WTC11 (cell line): ENCODE measurements around the gene GZMB.

Experiments used
- CBFB ChIP-seq: sonication (generic); formaldehyde crosslinking; IDR thresholded peaks from 2 replicates; pipeline ENCODE4 v1.8.1; 2022; ENCODE audit warnings: mild to moderate bottlenecking, low read depth, missing genetic modification reagents
- CREB1 ChIP-seq: sonication (generic); formaldehyde crosslinking; IDR thresholded peaks from 2 replicates; pipeline ENCODE4 v1.8.0; 2023; ENCODE audit warnings: mild to moderate bottlenecking, missing genetic modification reagents
- FOXK1 ChIP-seq: sonication (generic); formaldehyde crosslinking; IDR thresholded peaks from 2 replicates; pipeline ENCODE4 v1.8.0; 2022; ENCODE audit warnings: mild to moderate bottlenecking, moderate library complexity, missing genetic modification reagents
- NR2C2 ChIP-seq: sonication (generic); formaldehyde crosslinking; IDR thresholded peaks from 2 replicates; pipeline ENCODE4 v1.8.0; 2022; ENCODE audit warnings: mild to moderate bottlenecking, missing genetic modification reagents
- TEAD4 ChIP-seq: sonication (generic); formaldehyde crosslinking; IDR thresholded peaks from 2 replicates; pipeline ENCODE4 v1.8.0; 2022; ENCODE audit warnings: mild to moderate bottlenecking, missing genetic modification reagents
- TP53 ChIP-seq: sonication (generic); formaldehyde crosslinking; IDR thresholded peaks from 2 replicates; pipeline ENCODE4 v1.8.1; 2023; ENCODE audit warnings: mild to moderate bottlenecking, missing genetic modification reagents
- ZNF416 ChIP-seq: fragments of 250-450 bp; sonication (Bioruptor Pico); IDR thresholded peaks from 2 replicates; pipeline ENCODE4 v1.9.0; 2021; ENCODE audit warnings: mild to moderate bottlenecking, inconsistent platforms
- TF ChIP-seq, protein P1 (sequence below): sonication (generic); formaldehyde crosslinking; IDR thresholded peaks from 2 replicates; pipeline ENCODE4 v1.8.0; 2023; ENCODE audit warnings: mild to moderate bottlenecking, missing genetic modification reagents
- TF ChIP-seq, protein P2 (sequence below): sonication (generic); formaldehyde crosslinking; IDR thresholded peaks from 2 replicates; pipeline ENCODE4 v1.8.1; 2023; ENCODE audit warnings: mild to moderate bottlenecking, missing genetic modification reagents, moderate library complexity
- TF ChIP-seq, protein P3 (sequence below): fragments of 200-600 bp; IDR thresholded peaks from 2 replicates; pipeline ENCODE4 v1.8.0; 2022; ENCODE audit warnings: antibody characterized with exemption
- TF ChIP-seq, protein P4 (sequence below): sonication (generic); formaldehyde crosslinking; conservative IDR thresholded peaks from 2 replicates; pipeline ENCODE4 v1.8.1; 2022; ENCODE audit warnings: mild to moderate bottlenecking, missing genetic modification reagents
- TF ChIP-seq, protein P5 (sequence below): sonication (generic); formaldehyde crosslinking; IDR thresholded peaks from 2 replicates; pipeline ENCODE4 v1.8.0; 2023; ENCODE audit warnings: missing genetic modification reagents
- TF ChIP-seq, protein P6 (sequence below): sonication (generic); formaldehyde crosslinking; IDR thresholded peaks from 2 replicates; pipeline ENCODE4 v1.8.1; 2022; ENCODE audit warnings: missing genetic modification reagents, borderline replicate concordance
- TF ChIP-seq, protein P7 (sequence below): sonication (generic); formaldehyde crosslinking; IDR thresholded peaks from 2 replicates; pipeline ENCODE4 v1.8.0; 2022; ENCODE audit warnings: mild to moderate bottlenecking, missing genetic modification reagents

DNA sequence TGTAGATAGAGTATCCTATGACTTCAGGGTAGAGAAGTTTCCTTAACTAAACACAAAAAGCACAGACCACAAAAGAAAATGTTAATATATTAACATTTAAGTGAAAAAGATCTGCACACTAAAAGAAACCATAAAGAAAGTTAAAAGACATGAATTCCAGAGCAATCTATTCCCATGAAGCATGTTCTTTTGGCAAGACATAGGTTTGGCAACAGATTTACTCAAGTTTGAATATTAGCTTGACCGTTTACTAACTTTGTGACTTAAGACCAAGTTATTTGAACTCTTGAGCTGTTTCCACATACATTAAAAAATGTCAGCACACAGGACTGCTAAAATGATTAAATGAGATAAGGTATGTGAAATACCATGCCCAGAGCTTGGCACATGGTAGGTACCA is 35.7 kb upstream of the GZMB start:
- TF ChIP-seq, protein P1, sequence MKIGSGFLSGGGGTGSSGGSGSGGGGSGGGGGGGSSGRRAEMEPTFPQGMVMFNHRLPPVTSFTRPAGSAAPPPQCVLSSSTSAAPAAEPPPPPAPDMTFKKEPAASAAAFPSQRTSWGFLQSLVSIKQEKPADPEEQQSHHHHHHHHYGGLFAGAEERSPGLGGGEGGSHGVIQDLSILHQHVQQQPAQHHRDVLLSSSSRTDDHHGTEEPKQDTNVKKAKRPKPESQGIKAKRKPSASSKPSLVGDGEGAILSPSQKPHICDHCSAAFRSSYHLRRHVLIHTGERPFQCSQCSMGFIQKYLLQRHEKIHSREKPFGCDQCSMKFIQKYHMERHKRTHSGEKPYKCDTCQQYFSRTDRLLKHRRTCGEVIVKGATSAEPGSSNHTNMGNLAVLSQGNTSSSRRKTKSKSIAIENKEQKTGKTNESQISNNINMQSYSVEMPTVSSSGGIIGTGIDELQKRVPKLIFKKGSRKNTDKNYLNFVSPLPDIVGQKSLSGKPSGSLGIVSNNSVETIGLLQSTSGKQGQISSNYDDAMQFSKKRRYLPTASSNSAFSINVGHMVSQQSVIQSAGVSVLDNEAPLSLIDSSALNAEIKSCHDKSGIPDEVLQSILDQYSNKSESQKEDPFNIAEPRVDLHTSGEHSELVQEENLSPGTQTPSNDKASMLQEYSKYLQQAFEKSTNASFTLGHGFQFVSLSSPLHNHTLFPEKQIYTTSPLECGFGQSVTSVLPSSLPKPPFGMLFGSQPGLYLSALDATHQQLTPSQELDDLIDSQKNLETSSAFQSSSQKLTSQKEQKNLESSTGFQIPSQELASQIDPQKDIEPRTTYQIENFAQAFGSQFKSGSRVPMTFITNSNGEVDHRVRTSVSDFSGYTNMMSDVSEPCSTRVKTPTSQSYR (CRISPR knock-in tag) = no peak
- TF ChIP-seq, protein P2, sequence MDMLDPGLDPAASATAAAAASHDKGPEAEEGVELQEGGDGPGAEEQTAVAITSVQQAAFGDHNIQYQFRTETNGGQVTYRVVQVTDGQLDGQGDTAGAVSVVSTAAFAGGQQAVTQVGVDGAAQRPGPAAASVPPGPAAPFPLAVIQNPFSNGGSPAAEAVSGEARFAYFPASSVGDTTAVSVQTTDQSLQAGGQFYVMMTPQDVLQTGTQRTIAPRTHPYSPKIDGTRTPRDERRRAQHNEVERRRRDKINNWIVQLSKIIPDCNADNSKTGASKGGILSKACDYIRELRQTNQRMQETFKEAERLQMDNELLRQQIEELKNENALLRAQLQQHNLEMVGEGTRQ (CRISPR knock-in tag) = no peak
- TF ChIP-seq, protein P3, sequence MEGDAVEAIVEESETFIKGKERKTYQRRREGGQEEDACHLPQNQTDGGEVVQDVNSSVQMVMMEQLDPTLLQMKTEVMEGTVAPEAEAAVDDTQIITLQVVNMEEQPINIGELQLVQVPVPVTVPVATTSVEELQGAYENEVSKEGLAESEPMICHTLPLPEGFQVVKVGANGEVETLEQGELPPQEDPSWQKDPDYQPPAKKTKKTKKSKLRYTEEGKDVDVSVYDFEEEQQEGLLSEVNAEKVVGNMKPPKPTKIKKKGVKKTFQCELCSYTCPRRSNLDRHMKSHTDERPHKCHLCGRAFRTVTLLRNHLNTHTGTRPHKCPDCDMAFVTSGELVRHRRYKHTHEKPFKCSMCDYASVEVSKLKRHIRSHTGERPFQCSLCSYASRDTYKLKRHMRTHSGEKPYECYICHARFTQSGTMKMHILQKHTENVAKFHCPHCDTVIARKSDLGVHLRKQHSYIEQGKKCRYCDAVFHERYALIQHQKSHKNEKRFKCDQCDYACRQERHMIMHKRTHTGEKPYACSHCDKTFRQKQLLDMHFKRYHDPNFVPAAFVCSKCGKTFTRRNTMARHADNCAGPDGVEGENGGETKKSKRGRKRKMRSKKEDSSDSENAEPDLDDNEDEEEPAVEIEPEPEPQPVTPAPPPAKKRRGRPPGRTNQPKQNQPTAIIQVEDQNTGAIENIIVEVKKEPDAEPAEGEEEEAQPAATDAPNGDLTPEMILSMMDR = no peak
- TF ChIP-seq CBFB (CRISPR knock-in tag) = no peak
- TF ChIP-seq, protein P4, sequence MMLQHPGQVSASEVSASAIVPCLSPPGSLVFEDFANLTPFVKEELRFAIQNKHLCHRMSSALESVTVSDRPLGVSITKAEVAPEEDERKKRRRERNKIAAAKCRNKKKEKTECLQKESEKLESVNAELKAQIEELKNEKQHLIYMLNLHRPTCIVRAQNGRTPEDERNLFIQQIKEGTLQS (CRISPR knock-in tag) = no peak
- TF ChIP-seq TP53 (CRISPR knock-in tag) = no peak
- TF ChIP-seq, protein P5, sequence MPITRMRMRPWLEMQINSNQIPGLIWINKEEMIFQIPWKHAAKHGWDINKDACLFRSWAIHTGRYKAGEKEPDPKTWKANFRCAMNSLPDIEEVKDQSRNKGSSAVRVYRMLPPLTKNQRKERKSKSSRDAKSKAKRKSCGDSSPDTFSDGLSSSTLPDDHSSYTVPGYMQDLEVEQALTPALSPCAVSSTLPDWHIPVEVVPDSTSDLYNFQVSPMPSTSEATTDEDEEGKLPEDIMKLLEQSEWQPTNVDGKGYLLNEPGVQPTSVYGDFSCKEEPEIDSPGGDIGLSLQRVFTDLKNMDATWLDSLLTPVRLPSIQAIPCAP (CRISPR knock-in tag) = no peak
- no peak for TF ChIP-seq CREB1 (CRISPR knock-in tag)
- TF ChIP-seq NR2C2 (CRISPR knock-in tag) = no peak
- TF ChIP-seq, protein P6, sequence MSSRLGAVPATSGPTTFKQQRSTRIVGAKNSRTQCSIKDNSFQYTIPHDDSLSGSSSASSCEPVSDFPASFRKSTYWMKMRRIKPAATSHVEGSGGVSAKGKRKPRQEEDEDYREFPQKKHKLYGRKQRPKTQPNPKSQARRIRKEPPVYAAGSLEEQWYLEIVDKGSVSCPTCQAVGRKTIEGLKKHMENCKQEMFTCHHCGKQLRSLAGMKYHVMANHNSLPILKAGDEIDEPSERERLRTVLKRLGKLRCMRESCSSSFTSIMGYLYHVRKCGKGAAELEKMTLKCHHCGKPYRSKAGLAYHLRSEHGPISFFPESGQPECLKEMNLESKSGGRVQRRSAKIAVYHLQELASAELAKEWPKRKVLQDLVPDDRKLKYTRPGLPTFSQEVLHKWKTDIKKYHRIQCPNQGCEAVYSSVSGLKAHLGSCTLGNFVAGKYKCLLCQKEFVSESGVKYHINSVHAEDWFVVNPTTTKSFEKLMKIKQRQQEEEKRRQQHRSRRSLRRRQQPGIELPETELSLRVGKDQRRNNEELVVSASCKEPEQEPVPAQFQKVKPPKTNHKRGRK (CRISPR knock-in tag) = no peak
- no peak for TF ChIP-seq FOXK1
- no peak for TF ChIP-seq ZNF416 (CRISPR knock-in tag)
- TF ChIP-seq, protein P7, sequence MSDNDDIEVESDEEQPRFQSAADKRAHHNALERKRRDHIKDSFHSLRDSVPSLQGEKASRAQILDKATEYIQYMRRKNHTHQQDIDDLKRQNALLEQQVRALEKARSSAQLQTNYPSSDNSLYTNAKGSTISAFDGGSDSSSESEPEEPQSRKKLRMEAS (CRISPR knock-in tag) = no peak
- no peak for TF ChIP-seq TEAD4 (CRISPR knock-in tag)
